AG09319 (cell line): ENCODE measurements around the gene CD93.
A peak's percentile ranks its signal among the peaks of the same experiment; 100 is the strongest.

Experiments used
- DNase-seq: peaks from one replicate; pipeline ENCODE4 v3.0.0-alpha.2; 2010; ENCODE audit warnings: low read depth; ENCODE audit errors: extremely low read depth
- TF ChIP-seq, protein P1 (sequence below): IDR thresholded peaks from 2 replicates; pipeline ENCODE4 v1.5.1; 2011; ENCODE audit warnings: low read depth, mild to moderate bottlenecking, inconsistent platforms, low read length, moderate library complexity

The CD93 gene

GRCh38 chr20:23048283-23049200 is 37.6 kb downstream of the CD93 start:
- TF ChIP-seq, protein P1, sequence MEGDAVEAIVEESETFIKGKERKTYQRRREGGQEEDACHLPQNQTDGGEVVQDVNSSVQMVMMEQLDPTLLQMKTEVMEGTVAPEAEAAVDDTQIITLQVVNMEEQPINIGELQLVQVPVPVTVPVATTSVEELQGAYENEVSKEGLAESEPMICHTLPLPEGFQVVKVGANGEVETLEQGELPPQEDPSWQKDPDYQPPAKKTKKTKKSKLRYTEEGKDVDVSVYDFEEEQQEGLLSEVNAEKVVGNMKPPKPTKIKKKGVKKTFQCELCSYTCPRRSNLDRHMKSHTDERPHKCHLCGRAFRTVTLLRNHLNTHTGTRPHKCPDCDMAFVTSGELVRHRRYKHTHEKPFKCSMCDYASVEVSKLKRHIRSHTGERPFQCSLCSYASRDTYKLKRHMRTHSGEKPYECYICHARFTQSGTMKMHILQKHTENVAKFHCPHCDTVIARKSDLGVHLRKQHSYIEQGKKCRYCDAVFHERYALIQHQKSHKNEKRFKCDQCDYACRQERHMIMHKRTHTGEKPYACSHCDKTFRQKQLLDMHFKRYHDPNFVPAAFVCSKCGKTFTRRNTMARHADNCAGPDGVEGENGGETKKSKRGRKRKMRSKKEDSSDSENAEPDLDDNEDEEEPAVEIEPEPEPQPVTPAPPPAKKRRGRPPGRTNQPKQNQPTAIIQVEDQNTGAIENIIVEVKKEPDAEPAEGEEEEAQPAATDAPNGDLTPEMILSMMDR = peak; percentile 38
- DNase-seq = no peak

- TF ChIP-seq, protein P1 = peak; percentile 0; the same call in 1 of the 2 replicates
- DNase-seq = no peak
Measured at GRCh38 chr20:23047738-23048214, 38.3 kb downstream of the CD93 start.

- TF ChIP-seq, protein P1 = no peak
- no peak for DNase-seq
Measured at GRCh38 chr20:23047001-23047737, 39.0 kb downstream of the CD93 start.

DNA sequence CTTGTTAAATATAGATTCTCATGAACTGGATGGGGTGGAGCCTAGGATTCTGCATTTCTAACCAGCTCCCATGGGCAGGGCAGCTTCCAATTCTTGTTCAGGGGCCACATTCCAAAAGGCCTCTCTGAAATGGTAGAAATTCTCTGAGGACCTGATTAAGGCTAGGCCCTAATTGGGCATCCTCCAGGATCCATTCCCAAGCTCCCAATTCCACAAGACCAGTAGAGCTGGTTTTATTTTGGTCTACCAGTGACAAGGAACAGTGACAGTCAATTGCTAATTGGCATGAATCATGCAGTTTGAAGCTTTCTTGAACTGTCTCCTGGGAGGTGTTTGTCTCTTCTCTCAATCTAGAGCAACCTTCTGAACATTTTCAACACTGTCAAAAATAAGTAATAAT is 39.7 kb downstream of the CD93 start:
- no peak for DNase-seq
- TF ChIP-seq, protein P1 = no peak

GRCh38 chr20:23043376-23043775 is 42.7 kb downstream of the CD93 start:
- TF ChIP-seq, protein P1 = no peak
- no peak for DNase-seq

DNA sequence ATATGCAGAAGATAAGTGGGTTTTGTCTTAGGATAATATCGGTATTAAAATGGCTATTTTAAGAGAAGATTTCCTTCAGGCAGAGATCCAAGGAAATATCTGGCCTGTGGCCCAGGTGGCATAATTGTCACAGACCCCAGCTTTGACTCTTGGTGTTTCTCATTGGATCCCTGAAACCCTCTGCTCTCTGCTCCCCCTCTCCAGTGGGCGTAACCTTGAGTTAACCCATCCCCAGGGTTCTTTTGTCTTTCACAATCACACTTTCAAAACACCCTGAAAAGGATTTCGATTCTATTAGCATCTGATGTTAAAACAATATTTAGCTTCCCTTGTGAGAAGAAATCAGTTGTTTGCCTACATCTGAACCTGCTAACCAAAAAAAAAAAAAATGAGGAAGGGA is 43.9 kb downstream of the CD93 start:
- no peak for DNase-seq
- TF ChIP-seq, protein P1 = no peak
